Liver (tissue), 9 donors: ENCODE measurements around the gene GDF11. TPM values are rescaled to one million over a fixed set of nuclear protein-coding genes. Genes with fewer than 3 reads are reported as not detected.

ENCODE experiments used
- DNase-seq: peaks from one replicate; pipeline ENCODE4 v3.0.0-alpha.2; 2017; ENCODE audit warnings: low spot score
- H3K27ac ChIP-seq, 2 donors: one replicate each; pipeline ENCODE4 v1.7.0; 2013; ENCODE audit warnings: inconsistent platforms in 2 of 2, low read length in 2 of 2, control low read depth in 1 of 2, low read depth in 1 of 2, mild to moderate bottlenecking in 1 of 2
- H3K27me3 ChIP-seq, 4 donors: one replicate each; pipeline versions ENCODE4 v1.6.1 to v1.7.0; 2013; ENCODE audit warnings: low read length in 3 of 4, inconsistent platforms in 1 of 4, mild to moderate bottlenecking in 1 of 4, moderate library complexity in 1 of 4; ENCODE audit not compliant: control insufficient read depth in 4 of 4, insufficient read depth in 4 of 4
- H3K36me3 ChIP-seq, 4 donors: one replicate each; pipeline versions ENCODE4 v1.6.1 to v1.7.0; 2013; ENCODE audit warnings: low read length in 3 of 4, mild to moderate bottlenecking in 3 of 4, low read depth in 1 of 4, moderate library complexity in 1 of 4; ENCODE audit not compliant: control insufficient read depth in 4 of 4, insufficient read depth in 3 of 4
- H3K4me1 ChIP-seq, 4 donors: one replicate each; pipeline versions ENCODE4 v1.6.1 to v1.7.0; 2013; ENCODE audit warnings: low read length in 3 of 4, mild to moderate bottlenecking in 3 of 4, moderate library complexity in 1 of 4; ENCODE audit not compliant: control insufficient read depth in 4 of 4, insufficient read depth in 4 of 4
- H3K4me3 ChIP-seq, 3 donors: one replicate each; pipeline versions ENCODE4 v1.6.1 to v1.7.0; 2013; ENCODE audit warnings: low read length in 3 of 3, control low read depth in 1 of 3, low read depth in 1 of 3, mild to moderate bottlenecking in 1 of 3
- H3K9ac ChIP-seq, 2 donors: one replicate each; pipeline ENCODE4 v1.7.0; 2013; ENCODE audit warnings: low read length in 2 of 2, mild to moderate bottlenecking in 2 of 2, moderate library complexity in 2 of 2, control low read depth in 1 of 2, low read depth in 1 of 2
- H3K9me3 ChIP-seq, 4 donors: one replicate each; pipeline versions ENCODE4 v1.6.1 to v1.7.0; 2013; ENCODE audit warnings: low read length in 3 of 4; ENCODE audit not compliant: control insufficient read depth in 4 of 4
- EGR1 ChIP-seq, 2 donors: IDR thresholded peaks; 2 replicates each; pipeline ENCODE4 v1.6.1; 2016 to 2018; ENCODE audit warnings: antibody characterized with exemption in 2 of 2, low read depth in 2 of 2
- FOXA1 ChIP-seq: IDR thresholded peaks from 2 replicates; pipeline ENCODE4 v1.6.1; 2016; ENCODE audit warnings: antibody characterized with exemption
- FOXA2 ChIP-seq: IDR thresholded peaks from 2 replicates; pipeline ENCODE4 v1.6.1; 2016; ENCODE audit warnings: antibody characterized with exemption
- GABPA ChIP-seq, 2 donors: IDR thresholded peaks in 1 of 2; conservative IDR thresholded peaks in 1 of 2; 2 replicates each; pipeline ENCODE4 v1.6.1; 2016; ENCODE audit warnings: antibody characterized with exemption in 2 of 2, mild to moderate bottlenecking in 1 of 2, moderate library complexity in 1 of 2
- HNF4G ChIP-seq: IDR thresholded peaks from 2 replicates; pipeline ENCODE4 v1.6.1; 2016; ENCODE audit warnings: antibody characterized with exemption
- NR2F2 ChIP-seq: IDR thresholded peaks from 2 replicates; pipeline ENCODE4 v1.6.1; 2016; ENCODE audit warnings: antibody characterized with exemption
- RAD21 ChIP-seq, 2 donors: IDR thresholded peaks; 2 replicates each; pipeline ENCODE4 v1.6.1; 2016; ENCODE audit warnings: antibody characterized with exemption in 2 of 2, mild to moderate bottlenecking in 2 of 2
- RXRA ChIP-seq, 2 donors: IDR thresholded peaks; 2 replicates each; pipeline ENCODE4 v1.6.1; 2017 to 2018; ENCODE audit warnings: antibody characterized with exemption in 2 of 2, mild to moderate bottlenecking in 1 of 2
- SP1 ChIP-seq: IDR thresholded peaks from 2 replicates; pipeline ENCODE4 v1.6.1; 2018; ENCODE audit warnings: antibody characterized with exemption, mild to moderate bottlenecking
- YY1 ChIP-seq: IDR thresholded peaks from 2 replicates; pipeline ENCODE4 v1.6.1; 2016; ENCODE audit warnings: antibody characterized with exemption, mild to moderate bottlenecking
- ZBTB33 ChIP-seq: IDR thresholded peaks from 2 replicates; pipeline ENCODE4 v1.6.1; 2016; ENCODE audit warnings: antibody characterized with exemption
- WGBS: extraction: QIAGEN DNeasy Blood & Tissue Kit; methylation state at CpG from one replicate; pipeline ENCODE4 v1.1.7; 2013; 5-methylcytosine and 5-hydroxymethylcytosine counted together
- polyA plus RNA-seq, 2 donors: library from polyadenylated mRNA; stranded (reverse) in 1 of 2; unstranded in 1 of 2; fragments of 200-250 nt in 1 of 2; fragments of >200 nt in 1 of 2; fragmentation: Nextera tagmentation in 1 of 2; extraction: Ambion mirVana in 1 of 2; gene quantifications; one replicate each; pipeline versions ENCODE4 v1.2.1 to v1.2.3, GENCODE V29; 2013 to 2015
- total RNA-seq, 2 donors: library from RNA; depleted of rRNA; stranded (reverse); fragments of >200 nt; gene quantifications; one replicate each; pipeline ENCODE4 v1.2.3, GENCODE V29; 2014
- TF ChIP-seq, protein P1 (sequence below): IDR thresholded peaks from 2 replicates; pipeline ENCODE4 v1.6.1; 2016; ENCODE audit warnings: antibody characterized with exemption, mild to moderate bottlenecking
- TF ChIP-seq, protein P2 (sequence below): fragments of 150-350 bp; IDR thresholded peaks from 2 replicates; pipeline ENCODE4 v1.5.1; 2017; ENCODE audit warnings: improper control_type of control experiment, low read depth, low read length; ENCODE audit not compliant: missing input control
- TF ChIP-seq, protein P3 (sequence below): IDR thresholded peaks from 2 replicates; pipeline ENCODE4 v1.6.1; 2016; ENCODE audit warnings: antibody characterized with exemption
- donor health status: healthy.
- donor health status: healthy.
- donor health status: healthy.
- donor health status: healthy.
- donor health status: healthy.

The GDF11 gene
- total and polyA plus RNA-seq, 4 donors: 0.40 to 5.0 (median 0.70) TPM

DNA sequence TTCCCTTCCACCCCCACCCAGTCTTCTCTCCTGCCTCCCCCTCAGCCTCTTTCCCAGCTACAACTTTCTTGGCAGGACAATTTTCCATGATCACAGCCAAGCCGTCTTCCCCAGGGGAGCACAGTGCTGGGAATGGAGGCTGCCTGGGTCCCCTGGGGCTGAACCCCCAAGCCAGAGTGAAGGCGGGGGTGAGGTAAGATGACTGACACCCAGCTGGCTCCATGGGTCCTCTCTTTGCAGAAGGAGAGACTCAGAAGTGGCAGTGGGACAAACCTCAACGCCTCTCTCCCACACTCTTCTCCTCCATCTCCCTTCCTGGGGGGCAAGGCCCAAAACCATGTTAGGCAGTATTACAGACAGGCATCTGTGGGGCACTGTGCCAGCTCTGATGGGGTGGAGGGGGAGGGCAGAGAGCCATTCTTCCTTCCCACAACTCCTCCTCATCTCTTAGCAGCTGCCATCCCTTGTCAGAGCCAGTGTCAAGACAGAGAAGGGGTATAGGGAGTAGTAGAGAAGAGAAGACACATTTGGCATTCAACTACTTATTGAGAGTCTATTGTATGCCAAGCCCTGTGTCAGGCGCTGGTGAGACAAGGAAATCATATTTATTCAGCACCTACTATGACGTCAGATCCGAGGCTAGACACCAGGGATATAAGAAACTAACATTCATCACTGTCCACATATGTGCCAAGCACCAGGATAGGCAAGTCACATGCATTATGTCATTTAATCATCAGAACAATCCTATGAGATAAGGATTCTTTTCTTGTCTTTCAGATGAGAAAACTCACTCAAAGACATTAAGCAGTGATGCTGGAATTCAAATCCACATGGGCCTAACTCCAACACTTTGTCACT, 38.8 kb upstream of the GDF11 start:
- DNase-seq: no peak
- peaks cover 0 to 9% (median 3%) of the 10 kb centered on the region in 4 donors for H3K4me1 ChIP-seq
- H3K27ac ChIP-seq: no peak overlapping the region
- H3K36me3 ChIP-seq: no peaks in the 10 kb centered on the region
- no peak overlapping the region for H3K9ac ChIP-seq
- no peak overlapping the region for H3K4me3 ChIP-seq
- H3K27me3 ChIP-seq: no peaks in the 10 kb centered on the region
- no peaks in the 10 kb centered on the region for H3K9me3 ChIP-seq
- TF ChIP-seq GABPA (IDR thresholded peaks at IDR 0.05 in 1 of 2, conservative IDR thresholded peaks at IDR 0.05 in 1 of 2) (no peak), YY1 (no peak), FOXA2 (no peak), FOXA1 (no peak), ZBTB33 (no peak), SP1 (no peak), RXRA (IDR thresholded peaks at IDR 0.05) (no peak), RAD21 (IDR thresholded peaks at IDR 0.05) (no peak), EGR1 (IDR thresholded peaks at IDR 0.05; ENCODE audit: low read depth in 2 of 2) (no peak), NR2F2 (no peak), HNF4G (no peak)
- TF ChIP-seq, protein P1, sequence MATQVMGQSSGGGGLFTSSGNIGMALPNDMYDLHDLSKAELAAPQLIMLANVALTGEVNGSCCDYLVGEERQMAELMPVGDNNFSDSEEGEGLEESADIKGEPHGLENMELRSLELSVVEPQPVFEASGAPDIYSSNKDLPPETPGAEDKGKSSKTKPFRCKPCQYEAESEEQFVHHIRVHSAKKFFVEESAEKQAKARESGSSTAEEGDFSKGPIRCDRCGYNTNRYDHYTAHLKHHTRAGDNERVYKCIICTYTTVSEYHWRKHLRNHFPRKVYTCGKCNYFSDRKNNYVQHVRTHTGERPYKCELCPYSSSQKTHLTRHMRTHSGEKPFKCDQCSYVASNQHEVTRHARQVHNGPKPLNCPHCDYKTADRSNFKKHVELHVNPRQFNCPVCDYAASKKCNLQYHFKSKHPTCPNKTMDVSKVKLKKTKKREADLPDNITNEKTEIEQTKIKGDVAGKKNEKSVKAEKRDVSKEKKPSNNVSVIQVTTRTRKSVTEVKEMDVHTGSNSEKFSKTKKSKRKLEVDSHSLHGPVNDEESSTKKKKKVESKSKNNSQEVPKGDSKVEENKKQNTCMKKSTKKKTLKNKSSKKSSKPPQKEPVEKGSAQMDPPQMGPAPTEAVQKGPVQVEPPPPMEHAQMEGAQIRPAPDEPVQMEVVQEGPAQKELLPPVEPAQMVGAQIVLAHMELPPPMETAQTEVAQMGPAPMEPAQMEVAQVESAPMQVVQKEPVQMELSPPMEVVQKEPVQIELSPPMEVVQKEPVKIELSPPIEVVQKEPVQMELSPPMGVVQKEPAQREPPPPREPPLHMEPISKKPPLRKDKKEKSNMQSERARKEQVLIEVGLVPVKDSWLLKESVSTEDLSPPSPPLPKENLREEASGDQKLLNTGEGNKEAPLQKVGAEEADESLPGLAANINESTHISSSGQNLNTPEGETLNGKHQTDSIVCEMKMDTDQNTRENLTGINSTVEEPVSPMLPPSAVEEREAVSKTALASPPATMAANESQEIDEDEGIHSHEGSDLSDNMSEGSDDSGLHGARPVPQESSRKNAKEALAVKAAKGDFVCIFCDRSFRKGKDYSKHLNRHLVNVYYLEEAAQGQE: no peak
- TF ChIP-seq, protein P2, sequence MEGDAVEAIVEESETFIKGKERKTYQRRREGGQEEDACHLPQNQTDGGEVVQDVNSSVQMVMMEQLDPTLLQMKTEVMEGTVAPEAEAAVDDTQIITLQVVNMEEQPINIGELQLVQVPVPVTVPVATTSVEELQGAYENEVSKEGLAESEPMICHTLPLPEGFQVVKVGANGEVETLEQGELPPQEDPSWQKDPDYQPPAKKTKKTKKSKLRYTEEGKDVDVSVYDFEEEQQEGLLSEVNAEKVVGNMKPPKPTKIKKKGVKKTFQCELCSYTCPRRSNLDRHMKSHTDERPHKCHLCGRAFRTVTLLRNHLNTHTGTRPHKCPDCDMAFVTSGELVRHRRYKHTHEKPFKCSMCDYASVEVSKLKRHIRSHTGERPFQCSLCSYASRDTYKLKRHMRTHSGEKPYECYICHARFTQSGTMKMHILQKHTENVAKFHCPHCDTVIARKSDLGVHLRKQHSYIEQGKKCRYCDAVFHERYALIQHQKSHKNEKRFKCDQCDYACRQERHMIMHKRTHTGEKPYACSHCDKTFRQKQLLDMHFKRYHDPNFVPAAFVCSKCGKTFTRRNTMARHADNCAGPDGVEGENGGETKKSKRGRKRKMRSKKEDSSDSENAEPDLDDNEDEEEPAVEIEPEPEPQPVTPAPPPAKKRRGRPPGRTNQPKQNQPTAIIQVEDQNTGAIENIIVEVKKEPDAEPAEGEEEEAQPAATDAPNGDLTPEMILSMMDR: no peak
- TF ChIP-seq, protein P3, sequence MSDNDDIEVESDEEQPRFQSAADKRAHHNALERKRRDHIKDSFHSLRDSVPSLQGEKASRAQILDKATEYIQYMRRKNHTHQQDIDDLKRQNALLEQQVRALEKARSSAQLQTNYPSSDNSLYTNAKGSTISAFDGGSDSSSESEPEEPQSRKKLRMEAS: no peak
- WGBS: 91% methylated on average over 6 of the region's 6 CpGs
